NT2/D1 (cell line): ENCODE data around the gene FOXL2.

Source experiments
- SUZ12 ChIP-seq: IDR thresholded peaks from 2 replicates; pipeline ENCODE4 v1.6.1; 2011; ENCODE audit not compliant: insufficient read length, insufficient read depth; ENCODE audit errors: extremely low read depth
- YY1 ChIP-seq: IDR thresholded peaks from 2 replicates; pipeline ENCODE4 v1.6.1; 2011; ENCODE audit not compliant: insufficient read length, insufficient read depth
- ZNF274 ChIP-seq: IDR thresholded peaks from 2 replicates; pipeline ENCODE4 v1.6.1; 2011; ENCODE audit warnings: mild to moderate bottlenecking, low read depth, low read length

GRCh38 chr3:138909904-138910303, 37.0 kb downstream of the FOXL2 start:
- TF ChIP-seq ZNF274, result no peak
- no peak for TF ChIP-seq YY1
- TF ChIP-seq SUZ12, result no peak
